Neural crest cell (in vitro differentiated cells): ENCODE measurements around the gene KIAA1191. TPM values are rescaled to one million over a fixed set of nuclear protein-coding genes. Genes with fewer than 3 reads are reported as not detected.

ENCODE experiments used
- DNase-seq: peaks from one replicate; pipeline ENCODE4 v3.0.0; 2021; ENCODE audit warnings: low read depth, mixed read lengths, low spot score
- H3K27ac Mint-ChIP-seq: one replicate; pipeline ENCODE4 v1.8.0; 2021; ENCODE audit warnings: mild to moderate bottlenecking, mixed read lengths; ENCODE audit not compliant: unreplicated experiment
- H3K27me3 Mint-ChIP-seq: 2 replicates; pipeline ENCODE4 v1.8.0; 2021; ENCODE audit warnings: low read depth, mild to moderate bottlenecking, mixed read lengths
- H3K36me3 Mint-ChIP-seq: 2 replicates; pipeline ENCODE4 v1.8.0; 2021; ENCODE audit warnings: low read depth, mild to moderate bottlenecking, mixed read lengths
- H3K4me1 Mint-ChIP-seq: 2 replicates; pipeline ENCODE4 v1.8.0; 2021; ENCODE audit warnings: mixed read lengths
- H3K4me3 Mint-ChIP-seq: one replicate; pipeline ENCODE4 v1.8.0; 2021; ENCODE audit warnings: mild to moderate bottlenecking, mixed read lengths
- H3K9me3 Mint-ChIP-seq: 2 replicates; pipeline ENCODE4 v1.8.0; 2021; ENCODE audit warnings: mixed read lengths
- total RNA-seq: library from RNA; stranded (reverse); gene quantifications from 2 replicates; pipeline ENCODE4 v1.2.1, GENCODE V29; 2021
- TF ChIP-seq, protein P1 (sequence below): fragments of 200-600 bp; sonication (generic); conservative IDR thresholded peaks from 2 replicates; pipeline ENCODE4 v1.5.0; 2021; ENCODE audit warnings: antibody characterized with exemption, mild to moderate bottlenecking

Gene KIAA1191
- total RNA-seq, 1 donor from 2014 or later, result 112 TPM

DNA sequence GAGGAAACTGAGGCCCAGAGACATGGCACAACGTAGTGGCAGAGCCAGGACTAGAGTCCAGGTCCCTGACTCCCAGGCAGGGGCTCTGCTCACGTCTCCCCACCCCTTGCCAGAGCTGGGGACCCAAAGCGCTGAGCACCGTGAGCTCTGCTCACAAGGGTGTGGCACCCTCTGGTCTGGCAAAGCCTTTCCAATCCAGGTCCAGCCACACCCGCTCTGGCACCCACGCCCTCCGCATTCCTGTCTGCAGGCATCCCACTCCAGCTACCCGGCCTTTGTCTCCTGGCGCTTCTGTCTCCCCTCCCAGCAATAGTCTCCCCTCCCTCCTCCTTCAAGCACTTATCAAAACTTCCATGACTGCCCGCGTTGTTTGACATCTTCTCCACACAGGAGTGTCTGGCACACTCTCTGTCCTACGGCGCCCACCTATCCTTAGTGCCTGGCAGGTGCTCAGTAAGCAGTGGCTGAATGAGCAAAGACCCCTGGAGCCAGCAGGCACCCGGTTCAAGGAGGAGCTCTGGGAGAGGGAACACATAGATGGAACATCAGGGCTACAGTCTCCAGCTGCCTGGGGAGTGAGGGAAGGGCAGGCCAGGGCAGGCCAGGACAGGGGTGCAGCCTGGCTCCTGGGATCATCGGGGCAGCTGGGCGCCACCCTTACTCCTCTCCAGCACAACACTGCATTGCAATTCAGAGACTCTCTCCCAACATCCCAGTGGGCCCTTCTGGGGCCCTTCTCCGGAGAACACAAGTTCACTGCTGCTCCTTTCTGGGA lies 39.0 kb upstream of the KIAA1191 start:
- Mint-ChIP-seq H3K4me3 (no peak overlapping the region), H3K4me1 (no peaks in the 10 kb centered on the region), H3K27ac (no peak overlapping the region), H3K36me3 (no peaks in the 10 kb centered on the region), H3K27me3 (no peaks in the 10 kb centered on the region), H3K9me3 (no peaks in the 10 kb centered on the region)
- DNase-seq, result no peak
- TF ChIP-seq, protein P1, sequence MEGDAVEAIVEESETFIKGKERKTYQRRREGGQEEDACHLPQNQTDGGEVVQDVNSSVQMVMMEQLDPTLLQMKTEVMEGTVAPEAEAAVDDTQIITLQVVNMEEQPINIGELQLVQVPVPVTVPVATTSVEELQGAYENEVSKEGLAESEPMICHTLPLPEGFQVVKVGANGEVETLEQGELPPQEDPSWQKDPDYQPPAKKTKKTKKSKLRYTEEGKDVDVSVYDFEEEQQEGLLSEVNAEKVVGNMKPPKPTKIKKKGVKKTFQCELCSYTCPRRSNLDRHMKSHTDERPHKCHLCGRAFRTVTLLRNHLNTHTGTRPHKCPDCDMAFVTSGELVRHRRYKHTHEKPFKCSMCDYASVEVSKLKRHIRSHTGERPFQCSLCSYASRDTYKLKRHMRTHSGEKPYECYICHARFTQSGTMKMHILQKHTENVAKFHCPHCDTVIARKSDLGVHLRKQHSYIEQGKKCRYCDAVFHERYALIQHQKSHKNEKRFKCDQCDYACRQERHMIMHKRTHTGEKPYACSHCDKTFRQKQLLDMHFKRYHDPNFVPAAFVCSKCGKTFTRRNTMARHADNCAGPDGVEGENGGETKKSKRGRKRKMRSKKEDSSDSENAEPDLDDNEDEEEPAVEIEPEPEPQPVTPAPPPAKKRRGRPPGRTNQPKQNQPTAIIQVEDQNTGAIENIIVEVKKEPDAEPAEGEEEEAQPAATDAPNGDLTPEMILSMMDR, result no peak

DNA sequence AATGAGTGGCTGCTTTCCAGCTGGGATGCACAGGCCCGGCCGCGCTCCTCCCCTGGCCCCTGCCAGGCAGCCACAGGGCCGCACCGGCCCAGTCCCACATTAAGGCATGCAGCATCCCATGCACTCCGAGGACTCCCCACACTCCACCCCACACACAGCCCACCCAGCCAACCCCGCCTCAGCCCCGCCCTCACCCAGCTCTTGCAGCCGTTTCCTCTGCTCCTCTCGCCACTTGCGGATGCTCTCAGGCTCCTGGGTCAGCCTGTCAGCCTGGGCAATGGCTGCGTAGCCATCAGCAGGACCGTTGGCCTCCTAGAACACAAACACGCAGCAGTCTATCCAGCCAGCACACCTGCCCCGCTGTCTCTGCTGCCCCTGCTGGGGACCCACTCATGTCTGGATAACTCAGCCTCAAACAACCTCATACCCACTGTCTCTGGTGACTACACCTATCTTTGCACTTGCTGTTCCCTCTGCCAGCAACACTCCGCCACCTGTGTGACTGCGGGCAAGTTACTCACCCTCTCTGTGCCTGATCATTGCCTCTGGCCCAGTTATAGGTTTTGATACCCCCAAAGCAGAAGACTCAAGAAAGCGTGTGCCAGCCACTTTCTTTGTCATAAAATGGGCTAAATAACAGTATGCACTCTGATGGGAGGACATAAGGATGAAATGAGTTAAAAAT lies 36.3 kb upstream of the KIAA1191 start:
- H3K36me3 Mint-ChIP-seq, result no peaks in the 10 kb centered on the region
- no peaks in the 10 kb centered on the region for H3K9me3 Mint-ChIP-seq
- no peak overlapping the region for H3K4me3 Mint-ChIP-seq
- no peaks in the 10 kb centered on the region for H3K27me3 Mint-ChIP-seq
- H3K4me1 Mint-ChIP-seq, result no peaks in the 10 kb centered on the region
- TF ChIP-seq, protein P1, result no peak
- DNase-seq, result no peak
- H3K27ac Mint-ChIP-seq, result no peak overlapping the region

DNA sequence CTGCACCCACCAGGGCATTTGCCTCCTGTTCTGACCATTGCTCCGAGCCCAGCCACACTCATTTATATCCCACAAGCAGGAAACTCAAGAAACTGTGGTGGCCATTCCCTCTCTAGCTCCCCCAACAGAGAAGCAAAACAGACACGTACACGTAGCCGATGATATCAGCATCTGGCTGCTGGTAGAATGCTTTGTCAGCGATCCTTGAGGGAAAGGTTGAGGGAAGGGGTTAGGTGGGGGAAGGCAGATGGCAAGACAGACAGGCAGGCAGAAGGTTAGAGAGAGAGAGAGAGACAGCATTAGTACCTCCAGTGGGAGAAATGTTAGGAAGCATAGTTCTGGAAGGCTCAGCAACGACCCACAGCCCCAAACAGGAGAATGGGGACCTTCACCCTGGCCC lies 34.8 kb upstream of the KIAA1191 start:
- no peak overlapping the region for H3K27ac Mint-ChIP-seq
- H3K36me3 Mint-ChIP-seq, result no peaks in the 10 kb centered on the region
- no peaks in the 10 kb centered on the region for H3K4me1 Mint-ChIP-seq
- H3K4me3 Mint-ChIP-seq, result no peak overlapping the region
- no peaks in the 10 kb centered on the region for H3K9me3 Mint-ChIP-seq
- H3K27me3 Mint-ChIP-seq, result no peaks in the 10 kb centered on the region
- no peak for DNase-seq
- TF ChIP-seq, protein P1, result no peak

DNA sequence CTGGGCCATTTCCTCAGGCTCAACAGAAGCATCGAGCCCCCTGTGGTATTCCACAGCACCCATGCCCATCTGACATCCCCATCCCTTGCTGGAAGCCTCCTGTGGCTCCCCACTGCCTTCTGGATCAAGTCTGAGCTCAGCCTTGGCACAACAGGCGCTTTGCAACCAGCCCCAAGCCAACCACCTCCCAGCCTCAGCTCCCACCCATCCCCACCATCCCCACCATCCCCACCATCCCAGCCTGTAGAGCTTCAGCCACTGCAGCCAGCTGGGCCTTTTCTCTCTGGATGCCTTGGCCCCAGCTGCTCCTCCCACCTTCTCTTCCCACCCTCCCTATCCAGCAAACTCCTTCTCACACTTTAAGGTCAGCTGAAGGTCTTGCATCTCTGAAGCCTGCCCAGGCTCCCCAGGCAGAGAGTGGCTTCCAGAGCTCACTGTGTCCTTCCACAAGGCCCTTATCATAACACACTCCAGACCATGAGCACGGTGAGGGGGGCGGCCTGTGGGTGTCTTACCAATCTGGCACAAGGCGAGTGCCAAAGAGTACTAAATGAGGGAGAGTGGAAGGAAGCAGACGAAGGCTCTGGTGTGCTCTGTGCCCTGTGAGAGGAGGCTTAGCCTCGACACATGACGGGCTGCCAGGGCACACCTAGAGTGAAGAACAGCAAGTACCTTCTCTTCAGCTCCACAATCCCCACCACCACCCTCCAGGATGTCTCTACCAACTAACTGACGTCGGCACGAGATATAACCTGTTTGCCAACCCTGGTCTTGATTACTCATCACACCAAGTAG lies 33.5 kb upstream of the KIAA1191 start:
- H3K4me1 Mint-ChIP-seq, result no peaks in the 10 kb centered on the region
- H3K9me3 Mint-ChIP-seq, result no peaks in the 10 kb centered on the region
- H3K4me3 Mint-ChIP-seq, result no peak overlapping the region
- H3K36me3 Mint-ChIP-seq, result no peaks in the 10 kb centered on the region
- no peak for DNase-seq
- H3K27ac Mint-ChIP-seq, result no peak overlapping the region
- TF ChIP-seq, protein P1, result no peak
- no peaks in the 10 kb centered on the region for H3K27me3 Mint-ChIP-seq

DNA sequence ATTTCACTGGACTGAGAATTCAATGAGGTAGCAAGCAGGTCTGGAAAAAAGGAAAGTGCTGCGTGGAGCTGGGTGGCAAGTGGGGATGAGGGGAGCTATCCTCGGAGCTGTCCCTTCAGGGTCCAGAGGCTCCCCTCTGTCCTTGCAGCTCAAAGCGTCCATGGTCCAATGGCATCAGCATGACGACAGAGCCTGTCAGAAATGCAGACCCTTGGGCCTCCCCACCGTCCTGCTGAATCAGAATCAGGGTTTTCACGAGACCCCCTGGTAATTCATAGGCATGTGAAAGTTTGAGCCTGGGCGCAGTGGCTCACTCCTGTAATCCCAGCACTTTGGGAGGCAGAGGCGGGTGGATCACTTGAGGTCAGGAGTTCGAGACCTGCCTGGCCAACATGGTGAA lies 32.5 kb upstream of the KIAA1191 start:
- Mint-ChIP-seq H3K27me3 (no peaks in the 10 kb centered on the region), H3K36me3 (no peaks in the 10 kb centered on the region), H3K9me3 (no peaks in the 10 kb centered on the region), H3K27ac (no peak overlapping the region), H3K4me1 (peaks cover 5% of the 10 kb centered on the region), H3K4me3 (no peak overlapping the region)
- TF ChIP-seq, protein P1, result no peak
- DNase-seq, result no peak
